DOHH2 (cell line): ENCODE data around the gene PRKN.

Experiments used
- EZH2phosphoT487 ChIP-seq: fragments of 200-600 bp; sonication (generic); IDR thresholded peaks from 2 replicates; pipeline ENCODE4 v1.6.1; 2017; ENCODE audit warnings: borderline replicate concordance, mild to moderate bottlenecking, antibody characterized with exemption, low read length, moderate library complexity, mixed read lengths
- TF ChIP-seq, protein P1 (sequence below): fragments of 200-600 bp; sonication (generic); IDR thresholded peaks from one replicate; pipeline ENCODE4 v1.5.1; 2014; ENCODE audit warnings: antibody characterized with exemption, mild to moderate bottlenecking, low read depth, low read length; ENCODE audit not compliant: poor library complexity, severe bottlenecking

DNA sequence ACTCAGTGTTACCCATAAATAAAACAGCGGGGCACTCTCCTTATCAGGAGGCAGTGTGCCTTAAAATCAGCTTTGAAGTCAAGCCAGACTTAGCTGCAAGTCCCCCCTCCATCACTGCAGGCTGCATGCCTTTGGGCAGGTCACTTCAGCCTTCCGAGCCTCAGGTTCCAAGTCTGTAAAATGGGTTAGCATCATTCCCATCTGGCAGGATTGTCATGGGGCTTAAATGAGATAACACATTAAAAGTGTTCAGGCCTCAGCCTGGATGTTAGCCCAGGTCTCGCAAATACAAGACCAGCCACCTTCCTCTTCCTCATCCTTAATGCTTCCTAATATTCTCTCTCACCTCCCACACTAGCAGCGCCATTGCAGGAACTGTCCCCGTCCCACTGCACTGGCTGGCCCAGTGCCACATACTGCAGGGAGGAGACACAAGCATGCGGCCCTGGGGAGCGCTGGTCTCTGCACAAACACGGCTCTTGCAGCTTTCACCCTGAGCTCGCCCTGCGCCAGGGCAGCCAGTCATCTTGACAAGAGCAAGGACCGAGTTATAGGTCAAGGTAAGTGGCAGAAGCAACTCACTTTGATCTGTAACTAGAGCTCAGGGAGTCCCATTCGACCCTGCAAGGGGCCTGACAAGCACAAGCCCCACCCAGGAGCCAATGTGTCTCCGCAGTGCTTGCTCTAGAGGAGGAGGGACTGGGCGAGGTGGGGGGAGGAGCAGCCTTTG lies 889.1 kb downstream of the PRKN start:
- TF ChIP-seq, protein P1, sequence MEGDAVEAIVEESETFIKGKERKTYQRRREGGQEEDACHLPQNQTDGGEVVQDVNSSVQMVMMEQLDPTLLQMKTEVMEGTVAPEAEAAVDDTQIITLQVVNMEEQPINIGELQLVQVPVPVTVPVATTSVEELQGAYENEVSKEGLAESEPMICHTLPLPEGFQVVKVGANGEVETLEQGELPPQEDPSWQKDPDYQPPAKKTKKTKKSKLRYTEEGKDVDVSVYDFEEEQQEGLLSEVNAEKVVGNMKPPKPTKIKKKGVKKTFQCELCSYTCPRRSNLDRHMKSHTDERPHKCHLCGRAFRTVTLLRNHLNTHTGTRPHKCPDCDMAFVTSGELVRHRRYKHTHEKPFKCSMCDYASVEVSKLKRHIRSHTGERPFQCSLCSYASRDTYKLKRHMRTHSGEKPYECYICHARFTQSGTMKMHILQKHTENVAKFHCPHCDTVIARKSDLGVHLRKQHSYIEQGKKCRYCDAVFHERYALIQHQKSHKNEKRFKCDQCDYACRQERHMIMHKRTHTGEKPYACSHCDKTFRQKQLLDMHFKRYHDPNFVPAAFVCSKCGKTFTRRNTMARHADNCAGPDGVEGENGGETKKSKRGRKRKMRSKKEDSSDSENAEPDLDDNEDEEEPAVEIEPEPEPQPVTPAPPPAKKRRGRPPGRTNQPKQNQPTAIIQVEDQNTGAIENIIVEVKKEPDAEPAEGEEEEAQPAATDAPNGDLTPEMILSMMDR = no peak
- no peak for TF ChIP-seq EZH2phosphoT487
